ENCODE measurements around the gene LIPI.
"Not testable (repeated sequence)": the region's sequence is repeated elsewhere in the genome, so short reads cannot be mapped to it uniquely, and the experiment has no call there.

LIPI gene

GRCh38 chr21:14071902-14072734, 138.6 kb downstream of the LIPI start:
- no peak for DNase-seq

GRCh38 chr21:14070968-14071367, 139.8 kb downstream of the LIPI start:
- DNase-seq = no peak

GRCh38 chr21:14070049-14070893, 140.5 kb downstream of the LIPI start:
- DNase-seq = no peak

- DNase-seq = no peak
Observed at GRCh38 chr21:14064296-14064645, 146.5 kb downstream of the LIPI start.

GRCh38 chr21:14063620-14064295, 147.0 kb downstream of the LIPI start:
- DNase-seq = not testable (repeated sequence)

GRCh38 chr21:14062684-14063083, 148.1 kb downstream of the LIPI start:
- not testable (repeated sequence) for DNase-seq

GRCh38 chr21:14061820-14062219, 148.9 kb downstream of the LIPI start:
- not testable (repeated sequence) for DNase-seq

- DNase-seq = not testable (repeated sequence)
Observed at GRCh38 chr21:14058995-14059627, 151.6 kb downstream of the LIPI start.
